Non-pigmented ciliary epithelial cell (primary cell): ENCODE measurements around the gene MAOB.

ENCODE experiments used
- DNase-seq: peaks from one replicate; pipeline ENCODE4 v3.0.0-alpha.2; 2010; ENCODE audit warnings: low read depth

The MAOB gene

DNA sequence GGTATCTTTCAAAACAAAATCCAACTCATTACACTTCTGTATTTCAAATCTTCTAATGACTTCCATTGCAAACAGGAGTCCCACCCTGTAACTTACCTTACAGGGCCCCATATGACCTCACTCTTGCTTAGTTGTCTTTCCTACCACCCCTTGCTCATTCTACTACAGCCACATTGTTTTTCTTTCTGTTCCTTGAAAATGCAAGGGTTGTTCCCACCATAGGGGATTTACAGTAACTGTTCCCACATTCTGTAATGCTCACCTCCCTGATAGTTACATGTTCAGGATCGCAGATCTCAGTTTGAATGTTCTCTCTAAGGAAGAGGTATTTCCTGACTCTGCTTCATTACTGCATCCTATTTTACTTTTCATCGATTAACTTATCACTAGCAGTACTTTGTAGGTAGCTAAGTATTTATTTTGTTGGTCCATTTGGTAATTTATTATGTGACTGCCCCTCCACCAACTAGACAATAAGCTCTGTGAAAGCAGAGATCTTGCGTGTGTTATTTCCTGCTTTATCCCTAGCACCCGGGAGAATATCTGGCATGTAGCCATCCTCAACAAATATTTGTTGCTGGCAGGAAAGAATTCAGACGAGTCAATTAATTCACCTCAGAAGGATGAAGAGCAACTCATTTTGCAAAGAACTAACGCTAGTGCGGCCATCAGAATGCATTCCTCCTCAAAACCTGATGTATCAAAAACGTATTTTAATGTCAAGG is 21.4 kb downstream of the MAOB start:
- no peak for DNase-seq

DNA sequence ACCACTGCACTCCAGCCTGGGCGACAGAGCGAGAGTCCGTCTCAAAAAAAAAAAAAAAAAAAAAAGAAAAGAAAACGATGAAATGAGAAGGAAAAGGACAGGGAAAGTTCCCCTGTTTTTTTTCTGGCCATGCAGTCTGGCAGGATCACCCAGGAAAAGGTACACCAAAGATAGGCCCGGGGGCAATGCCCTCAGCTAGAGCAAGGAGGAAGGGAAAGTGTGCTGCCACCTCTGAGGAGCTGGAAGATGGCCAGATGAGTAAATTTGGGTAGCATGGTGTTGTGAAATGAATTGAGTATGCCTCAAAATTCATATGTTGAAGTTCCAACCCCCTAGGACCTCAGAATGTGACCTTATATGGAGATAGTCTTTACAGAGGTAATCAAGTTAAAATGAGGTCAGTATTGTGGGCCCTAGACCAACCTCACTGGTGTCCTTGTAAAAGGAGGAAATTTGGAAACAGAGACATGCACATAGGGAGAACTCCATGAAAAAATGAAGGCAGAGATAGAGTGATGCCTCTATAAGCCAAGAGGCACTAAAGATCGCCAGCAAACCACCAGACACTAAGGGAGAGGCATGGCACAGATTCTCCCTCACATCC is 28.9 kb downstream of the MAOB start:
- no peak for DNase-seq

DNA sequence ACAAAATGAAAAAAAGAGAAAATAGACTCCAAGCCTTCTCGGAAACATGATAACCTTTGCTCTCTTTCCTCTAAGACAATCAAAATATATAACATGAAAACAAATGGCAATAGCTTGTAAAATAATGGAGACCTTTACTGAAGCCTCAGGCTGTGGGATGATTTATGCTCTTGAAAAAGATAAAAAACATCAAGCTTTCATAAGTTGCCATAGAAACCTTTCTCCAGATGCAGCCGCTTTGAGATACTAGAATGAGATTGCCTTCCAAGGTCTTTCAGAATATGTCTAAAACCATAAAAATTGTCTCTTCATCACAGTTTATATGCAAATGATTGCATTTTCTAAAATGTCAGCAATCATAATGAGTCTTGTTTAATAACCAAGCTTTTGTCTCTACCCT is 31.6 kb downstream of the MAOB start:
- DNase-seq: no peak

- no peak for DNase-seq
Measured at GRCh38 chrX:43849173-43849572, 33.1 kb downstream of the MAOB start.

DNA sequence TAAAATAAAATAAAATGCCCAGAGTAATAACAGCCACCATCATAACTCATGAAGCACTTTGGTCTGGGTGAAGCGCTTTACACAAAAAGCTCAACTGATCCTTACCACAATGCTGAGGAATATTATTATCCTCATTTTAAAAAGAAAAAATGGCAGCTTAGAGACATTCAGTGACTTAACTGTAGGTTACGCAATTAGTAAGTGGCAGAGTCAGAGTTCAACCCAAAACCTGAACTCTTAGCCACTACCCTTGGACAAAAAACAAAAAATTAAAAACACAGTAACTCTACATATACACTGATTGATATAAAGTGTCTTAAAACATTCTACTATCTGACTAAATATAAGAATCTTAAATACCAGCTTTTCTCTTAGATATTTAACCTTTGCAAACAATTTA is 34.9 kb downstream of the MAOB start:
- no peak for DNase-seq

DNA sequence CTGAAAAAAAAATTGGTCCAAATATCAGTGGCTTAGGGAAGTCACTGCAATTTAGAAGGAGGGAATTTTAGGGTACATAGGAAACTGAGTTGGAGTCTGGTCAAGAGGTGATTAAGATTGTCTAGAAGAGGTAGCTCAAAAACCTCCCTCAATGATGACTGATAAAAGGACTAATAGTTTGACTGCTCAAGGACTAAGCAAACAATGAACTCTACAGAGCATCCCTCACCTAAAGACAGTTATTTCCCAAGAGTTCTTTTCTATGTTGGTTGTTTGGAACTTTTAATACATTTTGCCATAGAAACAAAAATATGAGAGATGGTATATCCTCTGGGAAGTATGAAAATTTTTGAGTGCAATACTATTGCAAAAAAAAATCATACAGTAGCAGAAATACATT is 35.7 kb downstream of the MAOB start:
- DNase-seq: no peak

DNA sequence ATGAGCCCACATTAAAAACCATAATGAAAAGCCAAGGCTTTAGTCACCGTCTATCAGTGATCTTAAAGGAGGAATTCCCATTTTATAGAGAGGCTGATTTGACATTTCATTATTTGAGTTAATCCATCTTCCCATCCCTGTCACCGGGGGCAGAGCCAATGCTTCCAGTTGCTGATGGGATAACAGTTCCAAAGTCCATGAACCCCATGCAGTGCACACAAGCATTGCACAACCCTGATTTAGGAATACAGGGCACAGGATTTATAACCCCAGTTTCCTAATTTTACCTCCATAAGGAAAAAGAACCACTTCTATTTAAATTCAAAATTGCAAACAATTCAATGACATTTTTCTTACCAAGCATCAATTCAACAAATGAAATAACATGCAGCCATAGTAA is 36.5 kb downstream of the MAOB start:
- DNase-seq: no peak

DNA sequence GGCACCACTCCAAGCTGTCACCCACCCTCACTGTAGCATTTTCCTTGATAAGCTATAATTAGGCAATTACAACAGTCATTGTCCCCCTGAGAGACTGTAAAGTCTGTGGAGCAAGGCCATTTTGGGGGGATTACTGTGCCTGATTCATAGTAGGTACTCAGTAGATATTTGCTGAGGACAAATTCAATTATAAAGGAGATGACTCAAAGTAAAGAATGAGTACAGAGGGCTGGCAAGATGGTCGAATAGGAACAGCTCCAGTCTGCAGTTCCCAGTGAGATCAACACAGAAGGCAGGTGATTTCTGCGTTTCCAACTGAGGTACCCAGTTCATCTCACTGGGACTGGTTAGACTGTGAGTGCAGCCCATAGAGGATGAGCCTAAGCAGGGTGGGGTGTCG is 42.0 kb downstream of the MAOB start:
- no peak for DNase-seq

- DNase-seq: no peak
Measured at GRCh38 chrX:43836435-43837184, 45.6 kb downstream of the MAOB start.

DNA sequence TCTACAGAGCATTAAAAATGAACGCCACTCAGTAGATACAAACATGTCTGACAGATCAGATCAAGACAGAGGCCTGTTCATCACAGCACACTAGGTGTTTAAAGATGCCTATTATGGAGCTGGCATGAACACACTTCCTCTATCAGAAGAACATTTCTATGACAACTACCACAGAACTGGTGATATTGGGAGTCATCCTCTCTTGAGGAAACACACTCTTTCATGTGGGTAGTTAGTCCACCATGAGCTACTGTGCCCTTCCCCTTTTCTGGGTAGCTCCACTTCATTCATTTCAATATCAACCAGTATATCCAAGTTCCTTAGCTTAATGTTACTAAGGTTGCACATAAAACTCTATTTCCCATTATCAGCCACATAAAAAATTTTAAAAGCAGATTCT is 46.7 kb downstream of the MAOB start:
- DNase-seq: no peak

GRCh38 chrX:43827791-43828190 is 54.5 kb downstream of the MAOB start:
- no peak for DNase-seq

GRCh38 chrX:43822014-43822413 is 60.2 kb downstream of the MAOB start:
- no peak for DNase-seq

DNA sequence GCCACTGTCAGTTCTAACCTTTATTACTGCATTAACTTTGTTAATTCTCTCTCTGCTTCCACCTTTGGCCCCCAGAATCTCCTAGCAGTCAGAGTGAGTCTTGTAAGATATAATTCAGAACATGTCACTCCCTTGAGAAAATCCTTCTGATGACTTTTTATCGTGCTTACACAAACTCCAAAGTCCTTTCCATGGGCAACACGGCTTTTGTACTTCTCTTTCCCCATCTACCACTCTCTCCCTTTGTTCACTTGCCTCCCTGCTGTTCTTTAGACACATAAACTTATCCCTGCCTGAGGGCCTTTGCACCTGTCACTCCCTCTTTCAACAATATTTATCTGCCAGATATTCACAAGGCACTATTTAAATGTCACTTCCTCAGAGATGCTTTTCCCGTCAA is 64.8 kb downstream of the MAOB start:
- no peak for DNase-seq

DNA sequence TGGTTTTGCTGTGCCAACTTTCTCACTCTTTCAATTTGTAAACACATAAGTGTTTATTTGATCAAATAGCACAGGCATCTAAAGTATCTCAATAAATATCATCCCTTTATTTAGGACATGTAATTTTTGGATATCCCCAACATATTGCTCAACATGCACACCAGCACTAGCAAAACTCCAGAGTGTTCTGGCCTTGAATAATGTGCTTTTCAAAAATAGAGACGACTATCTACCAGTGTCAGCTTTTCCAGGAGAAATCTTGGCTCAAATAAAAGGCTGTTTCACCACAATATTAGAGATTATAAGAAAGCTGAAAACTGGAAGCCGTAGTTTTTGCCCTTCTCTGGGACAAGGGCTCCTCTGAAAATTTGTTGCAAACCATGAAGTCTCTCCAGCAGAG is 67.0 kb downstream of the MAOB start:
- DNase-seq: no peak

DNA sequence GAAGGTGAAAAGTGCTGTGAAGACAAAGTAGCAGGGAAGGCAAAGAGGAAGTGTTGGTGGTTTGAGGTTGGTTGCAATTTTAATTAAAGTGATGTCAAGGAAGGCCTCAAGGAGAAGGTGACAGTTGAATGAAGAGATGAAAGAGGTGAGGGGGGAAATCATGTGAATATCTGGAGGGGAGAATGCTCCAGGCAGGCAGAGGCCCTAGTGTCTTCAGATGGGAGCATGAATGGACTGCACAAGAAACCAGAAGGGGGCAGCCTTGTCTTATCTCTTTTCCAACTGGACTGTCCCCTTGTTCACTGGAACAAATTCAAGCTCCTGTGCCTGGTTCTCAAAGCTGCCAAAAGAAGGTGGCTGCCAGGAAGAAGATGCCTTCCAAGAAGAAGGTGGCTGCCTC is 68.4 kb downstream of the MAOB start:
- no peak for DNase-seq

GRCh38 chrX:43813319-43813718 is 68.9 kb downstream of the MAOB start:
- no peak for DNase-seq

- DNase-seq: no peak
Measured at GRCh38 chrX:43809463-43809862, 72.8 kb downstream of the MAOB start.

DNA sequence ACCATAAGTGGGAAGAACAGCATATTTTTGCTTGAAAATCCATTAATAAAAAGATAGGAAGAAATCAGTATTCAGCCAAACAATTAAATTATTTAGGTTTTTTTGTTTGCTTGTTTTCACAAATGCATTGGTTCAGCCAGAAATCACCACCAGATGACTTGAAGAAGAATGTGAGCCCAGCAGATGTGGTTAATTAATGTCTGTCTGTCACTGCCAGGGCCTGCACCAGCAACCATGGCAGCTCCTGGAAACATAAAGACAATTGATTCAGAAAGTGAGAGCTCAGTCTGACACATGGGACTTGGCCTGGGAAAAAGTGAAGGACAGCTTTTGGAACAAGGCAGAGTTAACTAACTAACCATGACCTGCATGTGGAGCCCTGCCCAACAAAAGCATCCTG is 74.0 kb downstream of the MAOB start:
- DNase-seq: no peak

DNA sequence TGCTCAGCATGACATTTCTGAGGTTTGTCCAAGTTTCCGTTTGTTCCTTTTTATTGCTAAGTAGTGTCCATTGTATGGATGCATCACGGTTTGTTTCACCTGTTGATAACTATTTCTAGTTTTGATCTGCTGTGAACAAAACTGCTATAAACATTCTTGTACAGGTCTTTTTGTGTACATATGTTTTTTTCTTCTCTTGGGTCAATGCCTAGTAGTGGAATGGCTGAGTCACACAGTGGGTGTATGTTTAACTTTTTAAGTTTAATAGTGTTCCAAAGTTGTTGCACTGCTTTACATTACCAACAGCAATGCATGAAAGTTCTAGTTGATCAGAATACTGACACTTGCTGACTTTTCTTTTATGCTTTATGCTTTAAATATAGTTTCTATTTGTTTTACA is 76.7 kb downstream of the MAOB start:
- no peak for DNase-seq

GRCh38 chrX:43804021-43804420 is 78.2 kb downstream of the MAOB start:
- DNase-seq: no peak

GRCh38 chrX:43785930-43786591 is 96.2 kb downstream of the MAOB start:
- no peak for DNase-seq

DNA sequence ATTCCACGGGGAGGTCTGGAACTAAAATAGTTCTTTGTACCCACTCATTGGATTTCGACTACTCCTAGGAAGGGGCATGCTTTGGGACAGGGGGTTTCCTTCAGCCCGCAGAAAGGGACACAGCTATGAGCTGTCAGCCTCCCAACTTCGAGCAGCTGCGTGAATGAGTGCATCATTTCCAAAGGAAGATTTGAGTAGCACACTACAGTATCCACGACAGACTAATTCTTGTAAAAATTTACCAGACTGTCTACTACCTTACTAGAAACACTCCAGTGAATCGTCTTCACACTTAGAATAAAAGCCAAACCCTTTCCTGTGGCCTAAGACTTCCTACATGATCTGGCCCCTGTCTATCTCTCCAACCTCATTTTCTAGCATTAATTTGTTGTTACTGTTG is 124.2 kb downstream of the MAOB start:
- DNase-seq: no peak

GRCh38 chrX:43756076-43756475 is 126.2 kb downstream of the MAOB start:
- no peak for DNase-seq
